ENCODE data around the gene TMOD1.

DNA sequence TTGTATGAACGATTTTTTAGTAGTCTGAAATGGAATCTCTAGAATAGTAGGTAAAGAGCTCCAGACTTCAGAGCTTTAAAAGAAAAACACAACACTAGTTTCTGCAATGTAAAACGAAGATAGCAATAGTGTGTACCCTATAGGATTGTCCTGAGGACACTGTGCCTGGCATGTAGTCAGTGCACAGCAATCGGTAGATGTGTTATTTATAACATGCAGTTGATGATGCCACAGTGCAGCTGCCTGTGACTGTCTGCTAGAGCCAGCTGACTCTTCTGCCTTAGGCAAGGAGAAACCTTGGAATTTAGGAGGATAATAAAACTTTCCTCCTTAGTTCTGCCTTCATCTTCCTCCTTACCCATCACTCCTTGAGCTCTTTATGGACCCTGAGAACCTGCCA is 27.7 kb upstream of the TMOD1 start:
- TF ChIP-seq, protein P1, sequence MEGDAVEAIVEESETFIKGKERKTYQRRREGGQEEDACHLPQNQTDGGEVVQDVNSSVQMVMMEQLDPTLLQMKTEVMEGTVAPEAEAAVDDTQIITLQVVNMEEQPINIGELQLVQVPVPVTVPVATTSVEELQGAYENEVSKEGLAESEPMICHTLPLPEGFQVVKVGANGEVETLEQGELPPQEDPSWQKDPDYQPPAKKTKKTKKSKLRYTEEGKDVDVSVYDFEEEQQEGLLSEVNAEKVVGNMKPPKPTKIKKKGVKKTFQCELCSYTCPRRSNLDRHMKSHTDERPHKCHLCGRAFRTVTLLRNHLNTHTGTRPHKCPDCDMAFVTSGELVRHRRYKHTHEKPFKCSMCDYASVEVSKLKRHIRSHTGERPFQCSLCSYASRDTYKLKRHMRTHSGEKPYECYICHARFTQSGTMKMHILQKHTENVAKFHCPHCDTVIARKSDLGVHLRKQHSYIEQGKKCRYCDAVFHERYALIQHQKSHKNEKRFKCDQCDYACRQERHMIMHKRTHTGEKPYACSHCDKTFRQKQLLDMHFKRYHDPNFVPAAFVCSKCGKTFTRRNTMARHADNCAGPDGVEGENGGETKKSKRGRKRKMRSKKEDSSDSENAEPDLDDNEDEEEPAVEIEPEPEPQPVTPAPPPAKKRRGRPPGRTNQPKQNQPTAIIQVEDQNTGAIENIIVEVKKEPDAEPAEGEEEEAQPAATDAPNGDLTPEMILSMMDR (IDR thresholded peaks at IDR 0.05; ENCODE audit: low read depth, low read length): no peak
- no peak for TF ChIP-seq EZH2phosphoT487 (IDR thresholded peaks at IDR 0.05; ENCODE audit: low read depth)

Measured in OCI-LY3 (cell line).